Epithelial cell of esophagus (primary cell): ENCODE results near the gene C6.
A peak's percentile ranks its signal among the peaks of the same experiment; 100 is the strongest.
"Not testable (repeated sequence)": the region's sequence is repeated elsewhere in the genome, so short reads cannot be mapped to it uniquely, and the experiment has no call there.

ENCODE experiments used
- DNase-seq: peaks from one replicate; pipeline ENCODE4 v3.0.0; 2010; ENCODE audit warnings: low read depth
- H3K4me3 ChIP-seq: 2 replicates; pipeline ENCODE4 v1.5.1; 2011; ENCODE audit warnings: mild to moderate bottlenecking, low read length, control low read depth
- TF ChIP-seq, protein P1 (sequence below): IDR thresholded peaks from 2 replicates; pipeline ENCODE4 v1.5.1; 2011; ENCODE audit warnings: low read depth, mild to moderate bottlenecking, low read length, control low read depth, inconsistent platforms; ENCODE audit not compliant: insufficient read depth; ENCODE audit errors: missing control alignments

C6 gene

DNA sequence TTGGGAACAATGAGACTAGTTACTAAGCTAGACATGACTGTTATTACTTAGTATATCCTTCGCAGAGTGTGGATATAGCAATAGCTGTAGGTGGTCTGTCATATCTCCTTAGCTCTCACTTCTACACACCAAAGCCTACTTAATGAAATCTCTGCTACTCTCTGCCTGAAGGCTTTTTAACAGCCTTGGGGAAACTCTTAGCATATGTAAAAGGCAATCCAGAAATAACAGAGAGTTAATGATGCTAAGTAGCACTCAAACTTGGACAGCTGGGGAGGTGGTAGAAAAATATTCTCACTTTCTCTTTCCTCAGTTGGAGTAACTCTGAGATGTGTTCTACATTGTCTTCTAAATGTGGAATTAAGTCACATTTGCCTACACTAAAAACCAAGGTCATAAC lies 30.2 kb upstream of the C6 start:
- TF ChIP-seq, protein P1, sequence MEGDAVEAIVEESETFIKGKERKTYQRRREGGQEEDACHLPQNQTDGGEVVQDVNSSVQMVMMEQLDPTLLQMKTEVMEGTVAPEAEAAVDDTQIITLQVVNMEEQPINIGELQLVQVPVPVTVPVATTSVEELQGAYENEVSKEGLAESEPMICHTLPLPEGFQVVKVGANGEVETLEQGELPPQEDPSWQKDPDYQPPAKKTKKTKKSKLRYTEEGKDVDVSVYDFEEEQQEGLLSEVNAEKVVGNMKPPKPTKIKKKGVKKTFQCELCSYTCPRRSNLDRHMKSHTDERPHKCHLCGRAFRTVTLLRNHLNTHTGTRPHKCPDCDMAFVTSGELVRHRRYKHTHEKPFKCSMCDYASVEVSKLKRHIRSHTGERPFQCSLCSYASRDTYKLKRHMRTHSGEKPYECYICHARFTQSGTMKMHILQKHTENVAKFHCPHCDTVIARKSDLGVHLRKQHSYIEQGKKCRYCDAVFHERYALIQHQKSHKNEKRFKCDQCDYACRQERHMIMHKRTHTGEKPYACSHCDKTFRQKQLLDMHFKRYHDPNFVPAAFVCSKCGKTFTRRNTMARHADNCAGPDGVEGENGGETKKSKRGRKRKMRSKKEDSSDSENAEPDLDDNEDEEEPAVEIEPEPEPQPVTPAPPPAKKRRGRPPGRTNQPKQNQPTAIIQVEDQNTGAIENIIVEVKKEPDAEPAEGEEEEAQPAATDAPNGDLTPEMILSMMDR, result no peak
- no peak overlapping the region for H3K4me3 ChIP-seq
- DNase-seq, result no peak

DNA sequence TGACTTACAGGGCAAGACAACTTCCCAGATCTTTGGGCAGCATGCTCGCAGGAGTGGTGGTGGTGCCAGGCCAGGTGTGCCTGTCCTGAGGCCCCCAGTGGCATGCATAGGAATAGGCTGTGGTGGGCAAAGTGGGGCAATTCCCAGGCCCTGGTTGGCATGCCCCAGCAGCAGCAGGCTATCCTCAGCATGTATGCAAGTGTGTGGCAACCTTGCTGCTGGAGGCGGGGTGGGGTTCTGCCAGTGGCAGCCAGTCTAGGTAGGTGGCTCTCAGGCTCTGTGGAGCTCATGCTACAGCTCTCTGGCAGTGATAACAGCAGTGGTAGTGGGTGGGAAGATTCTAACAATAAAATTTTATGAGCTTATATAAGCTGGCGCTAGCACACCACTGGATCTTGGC lies 27.7 kb upstream of the C6 start:
- no peak overlapping the region for H3K4me3 ChIP-seq
- no peak for DNase-seq
- TF ChIP-seq, protein P1, result no peak

DNA sequence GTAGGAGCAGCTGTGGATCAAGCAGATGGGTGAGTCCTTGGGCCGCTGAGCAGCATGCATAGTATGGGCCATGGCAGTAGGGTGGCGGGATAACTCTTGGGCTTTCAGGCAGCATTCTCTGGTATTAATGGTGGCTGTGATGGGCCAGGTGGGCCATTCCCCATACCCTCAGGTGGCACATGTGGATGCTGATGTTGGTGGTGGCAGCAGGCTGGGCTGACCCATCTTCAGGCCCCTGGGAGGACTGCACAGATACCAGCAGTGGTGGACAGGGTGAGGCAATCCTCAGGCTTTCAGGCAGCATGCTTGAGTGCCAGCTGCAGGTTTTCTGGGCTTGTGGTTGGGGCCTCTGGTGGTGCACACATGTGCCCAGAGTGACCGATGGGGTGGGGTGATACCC lies 27.1 kb upstream of the C6 start:
- no peak overlapping the region for H3K4me3 ChIP-seq
- DNase-seq, result no peak
- TF ChIP-seq, protein P1, result no peak

GRCh38 chr5:41234475-41234874 lies 21.1 kb upstream of the C6 start:
- TF ChIP-seq, protein P1, result no peak
- H3K4me3 ChIP-seq, result no peak overlapping the region
- no peak for DNase-seq

GRCh38 chr5:41232797-41233196 lies 19.5 kb upstream of the C6 start:
- H3K4me3 ChIP-seq, result no peak overlapping the region
- TF ChIP-seq, protein P1, result no peak
- no peak for DNase-seq

DNA sequence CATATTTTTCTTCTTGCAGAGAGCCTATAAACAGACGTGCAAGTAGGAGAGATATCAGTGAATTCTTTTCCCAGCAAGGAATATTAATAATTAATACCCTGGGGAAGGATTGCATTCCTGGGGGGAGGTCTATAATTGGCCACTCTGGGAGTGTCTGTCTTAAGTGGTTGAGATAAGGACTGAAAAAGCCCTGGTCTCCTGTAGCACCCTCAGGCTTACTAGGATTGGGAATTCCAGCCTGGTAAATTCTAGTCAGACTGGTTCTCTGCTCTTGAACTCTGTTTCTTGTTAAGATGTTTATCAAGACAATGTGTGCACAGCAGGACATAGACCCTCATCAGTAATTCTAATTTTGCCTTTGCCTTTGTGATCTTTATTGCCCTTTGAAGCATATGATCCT lies 16.9 kb upstream of the C6 start:
- DNase-seq, result peak; percentile 3
- H3K4me3 ChIP-seq, result not testable (repeated sequence)

DNA sequence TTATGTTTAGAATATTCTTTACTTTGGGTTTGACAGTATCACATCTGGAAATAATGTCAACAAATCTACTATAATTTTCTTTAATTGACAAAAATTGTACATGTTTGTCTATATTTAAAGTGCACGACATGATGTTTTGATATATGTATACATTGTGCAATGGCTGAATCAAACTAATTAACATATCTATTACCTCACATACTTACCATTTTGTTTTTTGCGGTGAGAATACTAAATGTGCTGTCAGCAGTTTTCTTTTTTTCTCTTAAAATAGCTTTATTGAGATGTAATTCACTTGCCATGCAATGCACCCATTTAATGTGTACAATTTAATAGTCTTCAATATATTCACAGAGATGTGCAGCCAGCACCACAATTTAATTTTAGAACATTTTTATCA lies 10.6 kb upstream of the C6 start:
- no peak for DNase-seq
- H3K4me3 ChIP-seq, result no peak overlapping the region
- TF ChIP-seq, protein P1, result no peak

- no peak for DNase-seq
- TF ChIP-seq, protein P1, result no peak
- no peak overlapping the region for H3K4me3 ChIP-seq
These were observed 6.4 kb upstream of the C6 start for GRCh38 chr5:41219658-41220269.
